Stimulated activated CD8-positive, alpha-beta memory T cell treated with anti-CD3 and anti-CD28 coated beads, Interleukin-12 subunit alpha, Interleukin-12 subunit beta, amount 100 ng/mL, for 24 hours (primary cell): Measurements from ENCODE around the gene STX3.
"Not testable (repeated sequence)": the region's sequence is repeated elsewhere in the genome, so short reads cannot be mapped to it uniquely, and the experiment has no call there.

Experiments
- DNase-seq: peaks from one replicate; pipeline ENCODE4 v3.0.0-alpha.2; 2020; ENCODE audit errors: extremely low read depth

The STX3 gene

GRCh38 chr11:59841514-59841913, 86.3 kb downstream of the STX3 start:
- no peak for DNase-seq

GRCh38 chr11:59842316-59842715, 87.1 kb downstream of the STX3 start:
- no peak for DNase-seq

- no peak for DNase-seq
These were observed 90.2 kb downstream of the STX3 start, which contains the start of gene CBLIF for GRCh38 chr11:59845399-59845798. Gene CBLIF, minus strand, starts transcription at chr11:59845499. Its CDS starts 46 bp downstream, at chr11:59845453.

- DNase-seq: no peak
These were observed 91.4 kb downstream of the STX3 start for GRCh38 chr11:59846556-59846955.

- DNase-seq: no peak
These were observed 92.5 kb downstream of the STX3 start for GRCh38 chr11:59847626-59848025.

GRCh38 chr11:59848439-59848838, 93.3 kb downstream of the STX3 start:
- DNase-seq: not testable (repeated sequence)

GRCh38 chr11:59849129-59849528, 94.0 kb downstream of the STX3 start:
- no peak for DNase-seq

- not testable (repeated sequence) for DNase-seq
These were observed 94.4 kb downstream of the STX3 start for GRCh38 chr11:59849551-59849950.

GRCh38 chr11:59851416-59851815, 96.2 kb downstream of the STX3 start:
- not testable (repeated sequence) for DNase-seq

- DNase-seq: no peak
These were observed 99.7 kb downstream of the STX3 start for GRCh38 chr11:59854871-59855270.
